ENCODE data around the gene AOPEP. TPM values are rescaled to one million over a fixed set of nuclear protein-coding genes. Genes with fewer than 3 reads are reported as not detected.

Gene AOPEP
- total RNA-seq, 1 donor from 2014 or later, result 16.6 TPM

DNA sequence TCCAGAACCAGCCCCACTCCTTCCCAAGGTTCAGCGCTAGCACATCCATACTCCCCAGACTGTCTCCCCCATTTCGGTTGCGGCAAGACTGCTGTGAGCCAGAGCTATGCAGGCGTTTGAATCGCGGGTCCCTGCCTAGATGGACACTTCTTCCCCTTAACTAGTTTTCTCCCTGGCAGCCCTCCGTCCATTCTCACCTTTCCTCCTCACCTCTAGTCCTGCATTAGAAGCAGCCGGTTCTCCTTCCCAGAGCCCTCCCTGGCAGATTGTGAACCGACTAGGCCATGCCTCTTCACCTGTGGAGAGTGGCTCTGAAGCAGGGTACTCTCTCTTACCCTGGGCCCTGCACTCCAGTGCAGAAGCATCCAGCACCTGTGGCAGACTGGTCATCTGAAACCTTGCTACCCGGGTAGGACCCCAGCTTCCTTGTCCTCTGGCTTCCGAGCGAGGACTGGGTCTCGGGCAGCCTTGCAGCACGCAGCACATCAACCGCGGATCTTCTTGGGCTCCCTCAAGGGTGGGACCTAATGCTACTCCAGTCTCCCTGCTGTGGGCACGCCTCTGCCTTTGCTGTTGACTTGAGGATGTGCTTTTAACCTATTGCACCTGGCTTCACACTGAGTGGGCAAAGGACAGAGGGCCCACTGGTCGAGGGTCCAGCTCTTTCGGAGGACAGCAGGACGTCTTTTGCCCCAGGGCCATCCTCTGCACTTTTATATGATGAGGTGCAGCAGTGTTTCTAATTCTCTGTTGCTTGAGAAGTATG is 183.6 kb downstream of the AOPEP start:
- Histone ChIP-seq H3K36me3 (no peaks in the 10 kb centered on the region), H2AFZ (replicated peaks) (no peak overlapping the region), H3K4me3 (no peak overlapping the region), H3K79me2 (ENCODE audit: low read depth) (no peaks in the 10 kb centered on the region), H3K4me2 (no peak overlapping the region), H3K9ac (no peak overlapping the region), H3K9me3 (ENCODE audit: low read depth) (no peaks in the 10 kb centered on the region), H3K4me1 (peaks cover 45% of the 10 kb centered on the region), H3F3A (ENCODE audit: low read depth) (peaks cover 20% of the 10 kb centered on the region), H4K20me1 (ENCODE audit: low read depth) (no peaks in the 10 kb centered on the region), H3K27me3 (no peaks in the 10 kb centered on the region), H3K27ac (no peak overlapping the region)
- Mint-ChIP-seq H3K9me3 (no peaks in the 10 kb centered on the region), H3K27me3 (ENCODE audit: insufficient read depth, low read depth) (peaks cover 2% of the 10 kb centered on the region), H3K4me1 (peaks cover 77% of the 10 kb centered on the region), H3K36me3 (no peaks in the 10 kb centered on the region), H3K4me3 (no peak overlapping the region), H3K27ac (no peak overlapping the region)
- no peak for DNase-seq (ENCODE audit: low spot score)
- TF ChIP-seq EZH2phosphoT487 (IDR thresholded peaks at IDR 0.05), result no peak
- TF ChIP-seq, protein P1, sequence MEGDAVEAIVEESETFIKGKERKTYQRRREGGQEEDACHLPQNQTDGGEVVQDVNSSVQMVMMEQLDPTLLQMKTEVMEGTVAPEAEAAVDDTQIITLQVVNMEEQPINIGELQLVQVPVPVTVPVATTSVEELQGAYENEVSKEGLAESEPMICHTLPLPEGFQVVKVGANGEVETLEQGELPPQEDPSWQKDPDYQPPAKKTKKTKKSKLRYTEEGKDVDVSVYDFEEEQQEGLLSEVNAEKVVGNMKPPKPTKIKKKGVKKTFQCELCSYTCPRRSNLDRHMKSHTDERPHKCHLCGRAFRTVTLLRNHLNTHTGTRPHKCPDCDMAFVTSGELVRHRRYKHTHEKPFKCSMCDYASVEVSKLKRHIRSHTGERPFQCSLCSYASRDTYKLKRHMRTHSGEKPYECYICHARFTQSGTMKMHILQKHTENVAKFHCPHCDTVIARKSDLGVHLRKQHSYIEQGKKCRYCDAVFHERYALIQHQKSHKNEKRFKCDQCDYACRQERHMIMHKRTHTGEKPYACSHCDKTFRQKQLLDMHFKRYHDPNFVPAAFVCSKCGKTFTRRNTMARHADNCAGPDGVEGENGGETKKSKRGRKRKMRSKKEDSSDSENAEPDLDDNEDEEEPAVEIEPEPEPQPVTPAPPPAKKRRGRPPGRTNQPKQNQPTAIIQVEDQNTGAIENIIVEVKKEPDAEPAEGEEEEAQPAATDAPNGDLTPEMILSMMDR (IDR thresholded peaks at IDR 0.05), result no peak
- TF ChIP-seq EZH2 (IDR thresholded peaks at IDR 0.05), result no peak

DNA sequence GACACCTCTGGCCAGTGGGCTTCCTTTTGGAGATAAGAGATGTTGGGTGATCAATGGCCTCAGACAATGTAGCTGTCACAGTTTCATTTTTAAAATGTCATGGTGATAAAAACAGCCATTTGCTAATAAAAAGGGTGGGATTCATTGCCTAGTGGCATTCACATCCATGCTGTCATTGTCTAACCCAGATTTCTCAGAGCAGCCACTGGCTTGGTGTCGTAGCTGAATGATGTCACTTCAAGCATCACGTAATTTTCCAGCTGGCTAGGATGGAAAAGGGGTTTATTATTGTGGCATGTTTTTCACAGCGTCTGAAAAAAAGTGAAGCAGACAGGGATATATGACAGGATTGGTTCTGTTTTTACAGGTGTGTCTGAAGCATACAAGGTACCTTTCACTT is 184.7 kb downstream of the AOPEP start:
- Histone ChIP-seq H3K27ac (no peak overlapping the region), H2AFZ (replicated peaks) (no peak overlapping the region), H3K79me2 (ENCODE audit: low read depth) (no peaks in the 10 kb centered on the region), H3K4me3 (no peak overlapping the region), H3K27me3 (no peaks in the 10 kb centered on the region), H3K9ac (no peak overlapping the region), H3F3A (ENCODE audit: low read depth) (peaks cover 26% of the 10 kb centered on the region), H3K4me1 (peaks cover 54% of the 10 kb centered on the region), H4K20me1 (ENCODE audit: low read depth) (no peaks in the 10 kb centered on the region), H3K36me3 (no peaks in the 10 kb centered on the region), H3K4me2 (no peak overlapping the region), H3K9me3 (ENCODE audit: low read depth) (no peaks in the 10 kb centered on the region)
- DNase-seq (ENCODE audit: low spot score), result no peak
- no peaks in the 10 kb centered on the region for H3K36me3 Mint-ChIP-seq
- H3K27ac Mint-ChIP-seq, result peak overlapping the region; percentile 14
- no peak overlapping the region for H3K4me3 Mint-ChIP-seq
- H3K27me3 Mint-ChIP-seq (ENCODE audit: insufficient read depth, low read depth), result peaks cover under 1% of the 10 kb centered on the region
- peaks cover 82% of the 10 kb centered on the region for H3K4me1 Mint-ChIP-seq
- no peaks in the 10 kb centered on the region for H3K9me3 Mint-ChIP-seq
- TF ChIP-seq EZH2phosphoT487 (IDR thresholded peaks at IDR 0.05) (no peak), EZH2 (IDR thresholded peaks at IDR 0.05) (no peak)
- TF ChIP-seq, protein P1 (IDR thresholded peaks at IDR 0.05), result no peak

DNA sequence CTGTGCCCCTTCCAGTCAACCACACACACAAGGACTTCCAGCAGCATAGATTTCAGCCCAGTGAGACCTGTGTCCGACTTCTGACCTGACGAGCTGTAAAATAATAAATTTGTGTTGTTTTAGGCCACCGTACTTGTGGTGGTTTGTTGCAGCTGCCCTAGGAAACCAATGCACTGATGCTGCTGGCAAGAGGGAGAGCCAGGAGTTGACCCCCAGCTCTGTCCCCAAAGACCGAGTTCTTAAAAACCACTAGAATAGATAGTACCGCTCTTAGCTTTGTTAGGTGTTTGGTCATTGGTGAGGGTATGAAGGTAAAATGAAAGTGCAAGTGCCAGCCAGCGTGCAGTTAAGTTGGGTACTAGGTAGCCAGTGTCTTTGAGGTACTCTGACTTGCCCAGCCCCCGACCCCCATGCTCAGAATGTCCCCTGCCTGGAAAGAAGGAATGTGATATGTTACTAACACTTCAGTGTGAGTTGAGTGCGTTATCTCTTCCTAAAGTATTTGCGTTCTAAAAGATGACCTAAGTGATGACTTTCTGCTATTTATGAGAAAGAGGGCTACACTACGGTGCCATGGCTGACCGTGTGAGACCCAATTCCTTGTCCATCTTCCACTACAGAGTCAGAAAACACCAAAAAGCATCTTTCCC is 185.6 kb downstream of the AOPEP start:
- Histone ChIP-seq H4K20me1 (ENCODE audit: low read depth) (no peaks in the 10 kb centered on the region), H3K79me2 (ENCODE audit: low read depth) (no peaks in the 10 kb centered on the region), H3K36me3 (no peaks in the 10 kb centered on the region), H3K9me3 (ENCODE audit: low read depth) (no peaks in the 10 kb centered on the region), H3K4me3 (no peak overlapping the region), H3K27ac (no peak overlapping the region), H3K9ac (no peak overlapping the region), H3F3A (ENCODE audit: low read depth) (peaks cover 26% of the 10 kb centered on the region), H3K4me2 (no peak overlapping the region), H3K4me1 (peaks cover 52% of the 10 kb centered on the region), H2AFZ (replicated peaks) (no peak overlapping the region), H3K27me3 (no peaks in the 10 kb centered on the region)
- no peaks in the 10 kb centered on the region for H3K27me3 Mint-ChIP-seq (ENCODE audit: insufficient read depth, low read depth)
- DNase-seq (ENCODE audit: low spot score), result no peak
- TF ChIP-seq EZH2phosphoT487 (IDR thresholded peaks at IDR 0.05) (no peak), EZH2 (IDR thresholded peaks at IDR 0.05) (no peak)
- TF ChIP-seq, protein P1 (IDR thresholded peaks at IDR 0.05), result no peak
- no peaks in the 10 kb centered on the region for H3K9me3 Mint-ChIP-seq
- peak overlapping the region; percentile 13 for H3K4me3 Mint-ChIP-seq
- peaks cover 77% of the 10 kb centered on the region for H3K4me1 Mint-ChIP-seq
- H3K27ac Mint-ChIP-seq, result no peak overlapping the region
- H3K36me3 Mint-ChIP-seq, result no peaks in the 10 kb centered on the region
